ENCODE data around the gene CACNA2D3.

DNA sequence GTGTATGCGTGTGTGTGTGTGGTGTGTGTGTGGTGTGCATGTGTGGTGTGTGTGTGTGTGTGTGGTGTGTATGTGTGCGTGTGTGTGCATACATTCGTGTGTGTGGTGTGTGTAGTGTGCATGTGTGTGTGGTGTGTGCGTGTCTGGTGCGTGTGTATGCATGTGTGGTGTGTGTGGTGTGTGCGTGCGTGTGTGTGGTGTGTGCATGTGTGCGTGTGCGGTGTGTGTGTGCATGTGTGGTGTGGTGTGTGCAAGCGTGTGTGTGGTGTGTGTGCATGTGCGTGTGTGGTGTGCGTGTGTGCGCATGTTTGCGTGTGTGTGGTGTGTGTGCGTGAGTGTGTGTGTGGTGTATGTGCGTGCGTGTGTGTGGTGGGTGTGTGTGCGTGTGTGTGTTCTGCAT is 595.2 kb downstream of the CACNA2D3 start:
- TF ChIP-seq TAF1 (IDR thresholded peaks at IDR 0.05; ENCODE audit: low read depth, low read length) (no peak), POLR2A (IDR thresholded peaks at IDR 0.05; ENCODE audit: low read depth, low read length) (no peak), POLR2AphosphoS5 (IDR thresholded peaks at IDR 0.05; ENCODE audit: low read depth, low read length) (no peak), SPI1 (IDR thresholded peaks at IDR 0.05; ENCODE audit: low read depth, low read length) (no peak), POU2F2 (IDR thresholded peaks at IDR 0.05; ENCODE audit: low read depth, low read length) (no peak)

Data from GM12891 (cell line).